WTC11 (cell line): Measurements from ENCODE around the gene RDH16.

Experiments
- ATF1 ChIP-seq: sonication (generic); formaldehyde crosslinking; IDR thresholded peaks from 2 replicates; pipeline ENCODE4 v1.8.1; 2023; ENCODE audit warnings: mild to moderate bottlenecking, moderate library complexity, missing genetic modification reagents
- ATF2 ChIP-seq: sonication (generic); formaldehyde crosslinking; IDR thresholded peaks from 2 replicates; pipeline ENCODE4 v1.8.1; 2022; ENCODE audit warnings: low read depth, missing genetic modification reagents, borderline replicate concordance
- CREB1 ChIP-seq: sonication (generic); formaldehyde crosslinking; IDR thresholded peaks from 2 replicates; pipeline ENCODE4 v1.8.0; 2023; ENCODE audit warnings: mild to moderate bottlenecking, missing genetic modification reagents
- FOXJ3 ChIP-seq: sonication (generic); formaldehyde crosslinking; IDR thresholded peaks from 2 replicates; pipeline ENCODE4 v1.9.0; 2021; ENCODE audit warnings: missing genetic modification reagents, mild to moderate bottlenecking, borderline replicate concordance
- MAX ChIP-seq: sonication (generic); formaldehyde crosslinking; IDR thresholded peaks from 2 replicates; pipeline ENCODE4 v1.8.0; 2022; ENCODE audit warnings: mild to moderate bottlenecking, missing genetic modification reagents
- NFE2L1 ChIP-seq: sonication (generic); formaldehyde crosslinking; IDR thresholded peaks from 2 replicates; pipeline ENCODE4 v1.8.1; 2023; ENCODE audit warnings: missing genetic modification reagents
- SMAD3 ChIP-seq: sonication (generic); formaldehyde crosslinking; IDR thresholded peaks from 2 replicates; pipeline ENCODE4 v1.8.0; 2022; ENCODE audit warnings: missing genetic modification reagents, mild to moderate bottlenecking, borderline replicate concordance
- TEAD4 ChIP-seq: sonication (generic); formaldehyde crosslinking; IDR thresholded peaks from 2 replicates; pipeline ENCODE4 v1.8.0; 2022; ENCODE audit warnings: mild to moderate bottlenecking, missing genetic modification reagents
- ZNF416 ChIP-seq: fragments of 250-450 bp; sonication (Bioruptor Pico); IDR thresholded peaks from 2 replicates; pipeline ENCODE4 v1.9.0; 2021; ENCODE audit warnings: mild to moderate bottlenecking, inconsistent platforms

- TF ChIP-seq MAX (no peak), ATF1 (CRISPR knock-in tag) (no peak), CREB1 (CRISPR knock-in tag) (no peak), ATF2 (CRISPR knock-in tag) (no peak), SMAD3 (CRISPR knock-in tag) (no peak), TEAD4 (CRISPR knock-in tag) (no peak), FOXJ3 (CRISPR knock-in tag) (no peak), ZNF416 (no peak), NFE2L1 (CRISPR knock-in tag) (no peak)
These were observed 32.6 kb upstream of the RDH16 start for GRCh38 chr12:56989861-56990610.
